GM12891 (cell line): Measurements from ENCODE around the gene ERCC6L2.

Experiments used
- POLR2A ChIP-seq: IDR thresholded peaks from 2 replicates; pipeline ENCODE4 v1.6.1; 2011; ENCODE audit warnings: low read depth, low read length, control low read depth
- POLR2AphosphoS5 ChIP-seq: IDR thresholded peaks from 2 replicates; pipeline ENCODE4 v1.6.1; 2011; ENCODE audit warnings: low read depth, low read length, control low read depth
- TAF1 ChIP-seq: IDR thresholded peaks from 2 replicates; pipeline ENCODE4 v1.6.1; 2011; ENCODE audit warnings: low read depth, low read length, control low read depth

GRCh38 chr9:95910770-95911340 lies 35.4 kb downstream of the ERCC6L2 start:
- no peak for TF ChIP-seq POLR2AphosphoS5
- TF ChIP-seq POLR2A, result no peak
- TF ChIP-seq TAF1, result no peak
